ENCODE measurements around the gene MFAP5. TPM values are rescaled to one million over a fixed set of nuclear protein-coding genes. Genes with fewer than 3 reads are reported as not detected.

MFAP5 gene
- total and polyA plus RNA-seq, 10 of the 15 experiments (the other 5 are each of a cell fraction or from before 2014, with no cell fraction given), result 0.06 to 0.14 (median 0.12) TPM; not detected in 7

GRCh38 chr12:8698132-8698851, 35.7 kb upstream of the MFAP5 start (continued):
- TF ChIP-seq REST (IDR thresholded peaks at IDR 0.05; ENCODE audit: low read depth, low read length), result no peak
- TF ChIP-seq SIN3A (IDR thresholded peaks at IDR 0.05; ENCODE audit: low read depth, low read length), result no peak
- no peak for TF ChIP-seq EGR1 (IDR thresholded peaks at IDR 0.05; ENCODE audit: borderline replicate concordance in 1 of 2, low read depth in 2 of 2, low read length in 2 of 2)
- TF ChIP-seq TCF12 (IDR thresholded peaks at IDR 0.05; ENCODE audit: low read depth, low read length), result no peak
- no peak for TF ChIP-seq PRDM15 (CRISPR knock-in tag; IDR thresholded peaks at IDR 0.05)
- TF ChIP-seq ZBTB40 (IDR thresholded peaks at IDR 0.05; ENCODE audit: borderline replicate concordance), result no peak
- no peak for TF ChIP-seq EZH2 (IDR thresholded peaks at IDR 0.05; ENCODE audit: borderline replicate concordance, control insufficient read depth, low read depth, low read length)
- 0 out of 2 replicates have a peak, but pooled peaks have one; percentile 1 for TF ChIP-seq CREM (IDR thresholded peaks at IDR 0.05; ENCODE audit: low read depth)
- TF ChIP-seq ZBTB11 (CRISPR knock-in tag; IDR thresholded peaks at IDR 0.05), result no peak
- no peak for TF ChIP-seq LARP7 (IDR thresholded peaks at IDR 0.05)
- no peak for TF ChIP-seq ELK1 (IDR thresholded peaks at IDR 0.05; ENCODE audit: low read depth, low read length)
- peak; percentile 27; the same call in 1 of the 2 replicates for TF ChIP-seq GATAD2B (conservative IDR thresholded peaks at IDR 0.05; ENCODE audit: low read depth)
